HCT116 (cell line): Measurements from ENCODE around the gene KRT6C. TPM values are rescaled to one million over a fixed set of nuclear protein-coding genes. Genes with fewer than 3 reads are reported as not detected.

Experiments
- ATAC-seq: fragments of 200-7000 bp; cut with Tn5 transposase; 2 replicates; pipeline ENCODE4 v1.9.1; 2020; ENCODE audit warnings: mild to moderate bottlenecking, moderate library complexity
- BruUV-seq: library from RNA; stranded (reverse); fragments of 400-500 nt; replicated peaks from 2 replicates; lab custom pipeline; 2021; lab: Mats Ljungman, UMichigan
- CTCF ChIA-PET: fragments of 300-600 bp; sonication (Branson Sonifier 250); formaldehyde crosslinking; loops from one replicate; lab custom pipeline; 2021; ENCODE audit warnings: antibody characterized with exemption; lab: Charles Lee
- POLR2A ChIA-PET: fragments of 300-600, 350-600 bp; sonication (Branson Sonifier 250); formaldehyde crosslinking; loops from one replicate; lab custom pipeline; 2021; ENCODE audit warnings: antibody characterized with exemption; lab: Charles Lee
- RAD21 ChIA-PET, 2 experiments: fragments of 300-600 bp; sonication (Branson Sonifier 250); formaldehyde crosslinking; loops; one replicate each; lab custom pipeline; 2023; ENCODE audit warnings: low total read pairs in 2 of 2; ENCODE audit not compliant: uncharacterized antibody in 2 of 2, unreplicated experiment in 2 of 2, low non-redundant PET in 1 of 2; lab: Charles Lee
- DNase-seq: peaks from one replicate; pipeline ENCODE4 v3.0.0-alpha.2; 2010; ENCODE audit warnings: low read depth, low spot score
- H2AFZ ChIP-seq: fragments of 200-600 bp; shearing (Covaris generic), sonication (generic); 2 replicates; pipeline ENCODE4 v1.6.1; 2017; ENCODE audit warnings: low read depth, mixed run types, mixed read lengths, antibody characterized with exemption, low read length; ENCODE audit not compliant: poor library complexity, severe bottlenecking
- H3K27ac ChIP-seq: 2 replicates; pipeline ENCODE4 v1.5.1; 2012; ENCODE audit warnings: low read depth, low read length
- H3K27me3 ChIP-seq: fragments of 200-600 bp; sonication (generic); 2 replicates; pipeline ENCODE4 v1.6.1; 2016; ENCODE audit warnings: mixed run types, low read length, mixed read lengths; ENCODE audit not compliant: insufficient read depth
- H3K36me3 ChIP-seq, 2 experiments: fragments of 200-500 bp in 1 of 2; fragments of 200-600 bp in 1 of 2; sonication (Bioruptor generic) in 1 of 2; sonication (generic) in 1 of 2; 2 replicates each; pipeline versions ENCODE4 v1.5.1 to v1.6.1; 2014 to 2016; ENCODE audit warnings: low read length in 2 of 2, inconsistent platforms in 1 of 2, mixed read lengths in 1 of 2, mixed run types in 1 of 2; ENCODE audit not compliant: insufficient read depth in 2 of 2, control insufficient read depth in 1 of 2
- H3K4me1 ChIP-seq, 2 experiments: fragments of 200-600 bp in 1 of 2; sonication (generic) in 1 of 2; 2 replicates each; pipeline versions ENCODE4 v1.5.1 to v1.6.1; 2012 to 2017; ENCODE audit warnings: low read length in 2 of 2, inconsistent platforms in 1 of 2, mild to moderate bottlenecking in 1 of 2, mixed read lengths in 1 of 2, mixed run types in 1 of 2, moderate library complexity in 1 of 2; ENCODE audit not compliant: insufficient read depth in 2 of 2, control insufficient read depth in 1 of 2
- H3K4me2 ChIP-seq: fragments of 200-600 bp; sonication (generic); 2 replicates; pipeline ENCODE4 v1.6.1; 2017; ENCODE audit warnings: mixed run types, low read length, mixed read lengths
- H3K4me3 ChIP-seq, 2 experiments: fragments of 200-600 bp in 1 of 2; sonication (generic) in 1 of 2; replicated peaks in 1 of 2; 2 replicates each; pipeline ENCODE4 v1.5.1; 2011 to 2016; ENCODE audit warnings: low read length in 2 of 2, control low read depth in 1 of 2, low read depth in 1 of 2, mild to moderate bottlenecking in 1 of 2, mixed read lengths in 1 of 2, mixed run types in 1 of 2
- H3K79me2 ChIP-seq: fragments of 200-600 bp; sonication (generic); 2 replicates; pipeline ENCODE4 v1.6.1; 2017; ENCODE audit warnings: mild to moderate bottlenecking, mixed run types, low read length, moderate library complexity, mixed read lengths; ENCODE audit not compliant: insufficient read depth
- H3K9ac ChIP-seq: fragments of 200-600 bp; sonication (generic); 2 replicates; pipeline ENCODE4 v1.6.1; 2016; ENCODE audit warnings: low read length, mixed read lengths
- H3K9me2 ChIP-seq: fragments of 200-600 bp; sonication (generic), shearing (Covaris generic); 2 replicates; pipeline ENCODE4 v1.6.1; 2017; ENCODE audit warnings: mixed run types, mild to moderate bottlenecking, moderate library complexity; ENCODE audit not compliant: insufficient read depth
- H3K9me3 ChIP-seq, 2 experiments: fragments of 200-500 bp in 1 of 2; fragments of 200-600 bp in 1 of 2; sonication (Bioruptor generic) in 1 of 2; sonication (generic) in 1 of 2; 2 replicates each; pipeline ENCODE4 v1.6.1; 2014 to 2017; ENCODE audit warnings: low read length in 2 of 2, mixed read lengths in 2 of 2, inconsistent platforms in 1 of 2, low read depth in 1 of 2, mild to moderate bottlenecking in 1 of 2, mixed run types in 1 of 2, moderate library complexity in 1 of 2; ENCODE audit not compliant: control insufficient read depth in 1 of 2, insufficient read depth in 1 of 2
- H4K20me1 ChIP-seq: fragments of 200-600 bp; sonication (generic), shearing (Covaris generic); 2 replicates; pipeline ENCODE4 v1.6.1; 2017; ENCODE audit warnings: mixed run types, mild to moderate bottlenecking, moderate library complexity; ENCODE audit not compliant: insufficient read depth
- ATF3 ChIP-seq: IDR thresholded peaks from 2 replicates; pipeline ENCODE4 v1.6.1; 2012
- CBX3 ChIP-seq: IDR thresholded peaks from 2 replicates; pipeline ENCODE4 v1.6.1; 2012; ENCODE audit warnings: low read depth
- CEBPB ChIP-seq: IDR thresholded peaks from 2 replicates; pipeline ENCODE4 v1.6.1; 2012; ENCODE audit warnings: low read depth
- EGR1 ChIP-seq: IDR thresholded peaks from 2 replicates; pipeline ENCODE4 v1.6.1; 2012; ENCODE audit warnings: low read depth
- ELF1 ChIP-seq: IDR thresholded peaks from 2 replicates; pipeline ENCODE4 v1.6.1; 2012; ENCODE audit warnings: low read depth, borderline replicate concordance
- EZH2 ChIP-seq: fragments of 200-600 bp; sonication (generic); IDR thresholded peaks from 2 replicates; pipeline ENCODE4 v1.6.1; 2017; ENCODE audit warnings: antibody characterized with exemption, mixed run types
- EZH2phosphoT487 ChIP-seq: fragments of 200-600 bp; IDR thresholded peaks from 2 replicates; pipeline ENCODE4 v1.6.1; 2018; ENCODE audit warnings: antibody characterized with exemption, borderline replicate concordance
- FOSL1 ChIP-seq: IDR thresholded peaks from 2 replicates; pipeline ENCODE4 v1.6.1; 2012; ENCODE audit warnings: low read depth
- JUND ChIP-seq: IDR thresholded peaks from 2 replicates; pipeline ENCODE4 v1.6.1; 2012
- MAX ChIP-seq: IDR thresholded peaks from 2 replicates; pipeline ENCODE4 v1.6.1; 2012
- POLR2A ChIP-seq: IDR thresholded peaks from 2 replicates; pipeline ENCODE4 v1.7.0; 2011; ENCODE audit warnings: borderline replicate concordance; ENCODE audit not compliant: insufficient read depth, insufficient read length; ENCODE audit errors: extremely low read depth
- POLR2AphosphoS5 ChIP-seq: IDR thresholded peaks from 2 replicates; pipeline ENCODE4 v1.6.1; 2011; ENCODE audit warnings: mild to moderate bottlenecking, low read depth, low read length, moderate library complexity
- SIN3A ChIP-seq: IDR thresholded peaks from 2 replicates; pipeline ENCODE4 v1.6.1; 2012; ENCODE audit warnings: low read depth
- SP1 ChIP-seq: IDR thresholded peaks from 2 replicates; pipeline ENCODE4 v1.6.1; 2012; ENCODE audit warnings: low read depth
- SRF ChIP-seq: IDR thresholded peaks from 2 replicates; pipeline ENCODE4 v1.6.1; 2012; ENCODE audit warnings: low read depth
- YY1 ChIP-seq: IDR thresholded peaks from 2 replicates; pipeline ENCODE4 v1.6.1; 2011; ENCODE audit warnings: low read length, low read depth, moderate library complexity, mild to moderate bottlenecking; ENCODE audit not compliant: insufficient replicate concordance; ENCODE audit errors: extremely low read depth
- ZFX ChIP-seq: fragments of 450-650 bp; IDR thresholded peaks from 2 replicates; pipeline ENCODE4 v1.6.1; 2017
- ZNF274 ChIP-seq: fragments of 200-500 bp; sonication (Bioruptor generic); IDR thresholded peaks from 2 replicates; pipeline ENCODE4 v1.6.1; 2014; ENCODE audit warnings: mild to moderate bottlenecking, low read depth, low read length, inconsistent platforms
- intact Hi-C: fragments of 100-400 bp; cut with micrococcal nuclease; formaldehyde crosslinking; loops from 2 replicates; pipeline ENCODE4 v1.10.0; 2022
- total RNA-seq: library from RNA; stranded (reverse); gene quantifications from one replicate; pipeline ENCODE4 v1.2.1, GENCODE V29; 2021; ENCODE audit not compliant: unreplicated experiment
- TF ChIP-seq, protein P1 (sequence below): IDR thresholded peaks from 2 replicates; pipeline ENCODE4 v1.6.1; 2011; ENCODE audit warnings: mild to moderate bottlenecking, low read length, moderate library complexity; ENCODE audit not compliant: insufficient replicate concordance; ENCODE audit errors: extremely low read depth

KRT6C gene
- total RNA-seq, 1 experiment from 2014 or later, result not detected

- Histone ChIP-seq H3K4me1 (peaks cover 29 to 80% of the 10 kb centered on the region in 2 experiments), H3K27ac (no peak overlapping the region), H4K20me1 (no peaks in the 10 kb centered on the region), H3K4me2 (no peak overlapping the region), H3K27me3 (no peaks in the 10 kb centered on the region), H3K4me3 (no peak overlapping the region), H3K9ac (no peak overlapping the region), H3K9me3 (no peaks in the 10 kb centered on the region), H3K79me2 (no peaks in the 10 kb centered on the region), H3K36me3 (no peaks in the 10 kb centered on the region), H2AFZ (no peak overlapping the region), H3K9me2 (no peaks in the 10 kb centered on the region)
- ChIA-PET RAD21 (no interaction called here), CTCF (no interaction called here), POLR2A (no interaction called here)
- ATAC-seq (no peak), DNase-seq (no peak)
- BruUV-seq, result no TSS peak
- intact Hi-C loops, result no loop called here
- no peak for TF ChIP-seq CBX3
- no peak for TF ChIP-seq SRF
- no peak for TF ChIP-seq POLR2AphosphoS5
- no peak for TF ChIP-seq POLR2A
- no peak for TF ChIP-seq CEBPB
These were observed 24.4 kb upstream of the KRT6C start for GRCh38 chr12:52497975-52498374.

GRCh38 chr12:52496590-52497071 lies 23.0 kb upstream of the KRT6C start:
- BruUV-seq, result no TSS peak
- H3K4me1 ChIP-seq, result peaks cover 29 to 78% of the 10 kb centered on the region in 2 experiments
- H3K36me3 ChIP-seq, result no peaks in the 10 kb centered on the region
- DNase-seq (peak; percentile 80), ATAC-seq (peak; percentile 85)
- CTCF ChIA-PET, result no interaction called here
- RAD21 ChIA-PET, result no interaction called here
- H3K79me2 ChIP-seq, result no peaks in the 10 kb centered on the region
- H3K9me3 ChIP-seq, result no peaks in the 10 kb centered on the region
- intact Hi-C loops, result no loop called here
- POLR2A ChIA-PET, result interaction anchor here (0.5 to 0.7 kb wide), 2 partner anchors 11 to 197 kb away, joined by 3 read pairs; no protein-coding TSS in a partner anchor
- peak overlapping the region; percentile 80 for H3K27ac ChIP-seq
- H3K9me2 ChIP-seq, result no peaks in the 10 kb centered on the region
- no peaks in the 10 kb centered on the region for H4K20me1 ChIP-seq
- no peaks in the 10 kb centered on the region for H3K27me3 ChIP-seq
- H3K9ac ChIP-seq, result peak overlapping the region; percentile 59
- no peak overlapping the region for H2AFZ ChIP-seq
- H3K4me3 ChIP-seq, result peak overlapping the region in 1 of 2 experiments; percentile 30; a peak in 1 of 4 replicates
- H3K4me2 ChIP-seq, result peak overlapping the region; percentile 73
- TF ChIP-seq EGR1 (no peak), POLR2A (no peak), SRF (no peak), SP1 (peak; percentile 70), EZH2phosphoT487 (no peak), ZNF274 (no peak), MAX (peak; percentile 71; the same call in 1 of the 2 replicates), CBX3 (0 out of 2 replicates have a peak, but pooled peaks have one; percentile 70), SIN3A (peak; percentile 70; the same call in 1 of the 2 replicates), EZH2 (no peak), JUND (peak; percentile 78), CEBPB (peak; percentile 44; the same call in 1 of the 2 replicates), ELF1 (no peak), POLR2AphosphoS5 (peak; percentile 29; the same call in 1 of the 2 replicates), YY1 (peak; percentile 37), FOSL1 (peak; percentile 78), ATF3 (no peak), ZFX (no peak)
- TF ChIP-seq, protein P1, sequence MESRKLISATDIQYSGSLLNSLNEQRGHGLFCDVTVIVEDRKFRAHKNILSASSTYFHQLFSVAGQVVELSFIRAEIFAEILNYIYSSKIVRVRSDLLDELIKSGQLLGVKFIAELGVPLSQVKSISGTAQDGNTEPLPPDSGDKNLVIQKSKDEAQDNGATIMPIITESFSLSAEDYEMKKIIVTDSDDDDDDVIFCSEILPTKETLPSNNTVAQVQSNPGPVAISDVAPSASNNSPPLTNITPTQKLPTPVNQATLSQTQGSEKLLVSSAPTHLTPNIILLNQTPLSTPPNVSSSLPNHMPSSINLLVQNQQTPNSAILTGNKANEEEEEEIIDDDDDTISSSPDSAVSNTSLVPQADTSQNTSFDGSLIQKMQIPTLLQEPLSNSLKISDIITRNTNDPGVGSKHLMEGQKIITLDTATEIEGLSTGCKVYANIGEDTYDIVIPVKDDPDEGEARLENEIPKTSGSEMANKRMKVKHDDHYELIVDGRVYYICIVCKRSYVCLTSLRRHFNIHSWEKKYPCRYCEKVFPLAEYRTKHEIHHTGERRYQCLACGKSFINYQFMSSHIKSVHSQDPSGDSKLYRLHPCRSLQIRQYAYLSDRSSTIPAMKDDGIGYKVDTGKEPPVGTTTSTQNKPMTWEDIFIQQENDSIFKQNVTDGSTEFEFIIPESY, result no peak
